Endothelial cell of umbilical vein (primary cell): ENCODE data around the gene ENOSF1. TPM values are rescaled to one million over a fixed set of nuclear protein-coding genes. Genes with fewer than 3 reads are reported as not detected.

Experiments used
- BruUV-seq: library from RNA; stranded (reverse); fragments of 400-500 nt; replicated peaks from 2 replicates; lab custom pipeline; 2021; lab: Mats Ljungman, UMichigan
- CTCF ChIA-PET: fragments of 300-600, 350-600 bp; sonication (Branson Sonifier 250); formaldehyde crosslinking; loops from one replicate; lab custom pipeline; 2021; ENCODE audit warnings: antibody characterized with exemption, inconsistent platforms; lab: Charles Lee
- POLR2A ChIA-PET: fragments of 300-600, 350-600 bp; sonication (Branson Sonifier 250); formaldehyde crosslinking; loops from one replicate; lab custom pipeline; 2021; ENCODE audit warnings: antibody characterized with exemption, inconsistent platforms; lab: Charles Lee
- DNase-seq: peaks from one replicate; pipeline ENCODE4 v3.0.0-alpha.2; 2011; ENCODE audit warnings: low read depth, low spot score
- FAIRE-seq: peaks from 2 replicates; lab custom pipeline; 2011; peaks lifted over from hg19 to GRCh38; lab: Jason Lieb, UNC
- H2AFZ ChIP-seq: 2 replicates; pipeline ENCODE4 v1.6.0; 2012; ENCODE audit warnings: low read depth, low read length, control low read depth, inconsistent platforms
- H3K27ac ChIP-seq: 2 replicates; pipeline ENCODE4 v1.5.1; 2011; ENCODE audit warnings: low read depth, mild to moderate bottlenecking, control low read depth, low read length, moderate library complexity; ENCODE audit not compliant: insufficient read depth
- H3K27me3 ChIP-seq, 2 experiments: 2 replicates each; pipeline versions ENCODE4 v1.6.0 to v1.6.1; 2011; ENCODE audit warnings: low read length in 2 of 2, mixed read lengths in 1 of 2; ENCODE audit not compliant: control insufficient read depth in 2 of 2, insufficient read depth in 2 of 2
- H3K36me3 ChIP-seq, 2 experiments: 2 replicates in 1 of 2; 3 replicates in 1 of 2; pipeline ENCODE4 v1.5.1; 2011; ENCODE audit warnings: low read length in 2 of 2, mild to moderate bottlenecking in 1 of 2, moderate library complexity in 1 of 2; ENCODE audit not compliant: control insufficient read depth in 2 of 2, insufficient read depth in 2 of 2; ENCODE audit errors: extremely low read depth in 1 of 2
- H3K4me1 ChIP-seq: 3 replicates; pipeline ENCODE4 v1.5.1; 2011; ENCODE audit warnings: mild to moderate bottlenecking, low read length; ENCODE audit not compliant: control insufficient read depth, insufficient read depth; ENCODE audit errors: extremely low read depth
- H3K4me2 ChIP-seq: 2 replicates; pipeline ENCODE4 v1.6.1; 2011; ENCODE audit warnings: low read length, control low read depth, mixed read lengths; ENCODE audit not compliant: insufficient read depth
- H3K4me3 ChIP-seq, 3 experiments: fragments of 200-600 bp in 1 of 3; sonication (generic), shearing (Covaris generic) in 1 of 3; replicated peaks in 1 of 3; 2 replicates each; pipeline ENCODE4 v1.5.1; 2011 to 2016; ENCODE audit warnings: control low read depth in 3 of 3, low read length in 3 of 3, mild to moderate bottlenecking in 2 of 3, inconsistent platforms in 1 of 3, low read depth in 1 of 3, moderate library complexity in 1 of 3; ENCODE audit not compliant: insufficient read depth in 1 of 3
- H3K79me2 ChIP-seq: 2 replicates; pipeline ENCODE4 v1.6.0; 2012; ENCODE audit warnings: low read length, inconsistent platforms; ENCODE audit not compliant: control insufficient read depth, insufficient read depth
- H3K9ac ChIP-seq: replicated peaks from 2 replicates; pipeline ENCODE3; 2011; ENCODE audit warnings: low read length, control low read depth; ENCODE audit not compliant: insufficient read depth; ENCODE audit errors: extremely low read depth
- H3K9me1 ChIP-seq: replicated peaks from 3 replicates; pipeline ENCODE4 v1.6.0; 2011; ENCODE audit warnings: mild to moderate bottlenecking, low read length; ENCODE audit not compliant: control insufficient read depth, insufficient read depth; ENCODE audit errors: extremely low read depth
- H3K9me3 ChIP-seq: replicated peaks from 2 replicates; pipeline ENCODE4 v1.5.1; 2012; ENCODE audit warnings: low read length, inconsistent platforms; ENCODE audit not compliant: control insufficient read depth, insufficient read depth
- H4K20me1 ChIP-seq: replicated peaks from 2 replicates; pipeline ENCODE3; 2011; ENCODE audit warnings: mild to moderate bottlenecking, low read length; ENCODE audit not compliant: control insufficient read depth, insufficient read depth; ENCODE audit errors: extremely low read depth
- CTCF ChIP-seq, 2 donors: IDR thresholded peaks; 1 replicate in 1 of 2; 2 replicates in 1 of 2; pipeline ENCODE4 v1.5.1; 2011; ENCODE audit warnings: low read length in 2 of 2, mild to moderate bottlenecking in 2 of 2, moderate library complexity in 2 of 2, control low read depth in 1 of 2, inconsistent platforms in 1 of 2, low read depth in 1 of 2; ENCODE audit not compliant: insufficient read depth in 1 of 2; ENCODE audit errors: extremely low read depth in 1 of 2
- EZH2 ChIP-seq: IDR thresholded peaks from 2 replicates; pipeline ENCODE4 v1.6.1; 2012; ENCODE audit warnings: borderline replicate concordance, low read depth, mild to moderate bottlenecking, moderate library complexity, low read length, inconsistent platforms; ENCODE audit not compliant: severe bottlenecking
- FOS ChIP-seq: IDR thresholded peaks from 2 replicates; pipeline ENCODE4 v1.6.1; 2011; ENCODE audit warnings: mild to moderate bottlenecking, low read length, moderate library complexity, borderline replicate concordance; ENCODE audit not compliant: insufficient read depth
- GATA2 ChIP-seq: IDR thresholded peaks from 2 replicates; pipeline ENCODE4 v1.7.0; 2011; ENCODE audit warnings: low read depth, mild to moderate bottlenecking, moderate library complexity, mixed read lengths, low read length; ENCODE audit not compliant: insufficient read length, insufficient read depth
- JUN ChIP-seq: IDR thresholded peaks from 2 replicates; pipeline ENCODE4 v1.6.1; 2011; ENCODE audit warnings: borderline replicate concordance, low read depth; ENCODE audit not compliant: insufficient read length, insufficient read depth
- MAX ChIP-seq: IDR thresholded peaks from 2 replicates; pipeline ENCODE4 v1.6.1; 2011; ENCODE audit not compliant: insufficient read depth, insufficient read length
- MYC ChIP-seq: IDR thresholded peaks from one replicate; pipeline ENCODE4 v1.6.1; 2011; ENCODE audit warnings: mild to moderate bottlenecking, low read depth, low read length
- POLR2A ChIP-seq: IDR thresholded peaks from 2 replicates; pipeline ENCODE4 v1.6.1; 2012; ENCODE audit warnings: low read depth, mild to moderate bottlenecking, control low read depth, low read length
- POLR2AphosphoS5 ChIP-seq: IDR thresholded peaks from 2 replicates; pipeline ENCODE4 v1.6.1; 2012; ENCODE audit warnings: low read depth, mild to moderate bottlenecking, control low read depth, low read length, moderate library complexity; ENCODE audit not compliant: insufficient read depth
- dilution Hi-C: fragments of 300-500 bp; cut with MboI; formaldehyde crosslinking; loops from one replicate; pipeline ENCODE4 v1.15.0; 2019; ENCODE audit warnings: low sequenced_read_pairs; ENCODE audit not compliant: extremely low pct_ligation_motif_present
- intact Hi-C: fragments of 100-400 bp; cut with micrococcal nuclease; formaldehyde crosslinking; loops from one replicate; pipeline ENCODE4 v1.10.0; 2022
- polyA plus RNA-seq, 4 experiments: library from polyadenylated mRNA; depleted of rRNA in 3 of 4; stranded (reverse) in 3 of 4; unstranded in 1 of 4; fragments of >200 nt; gene quantifications; 2 replicates each; pipeline versions ENCODE4 v1.2.1 to v1.2.3, GENCODE V29; 2011 to 2012; ENCODE audit warnings: missing spikeins in 1 of 4
- total RNA-seq: library from RNA; stranded (reverse); gene quantifications from 2 replicates; pipeline ENCODE4 v1.2.3, GENCODE V29; 2021

ENOSF1 gene
- total and polyA plus RNA-seq, 2 donors (not counting 3 experiments of a cell fraction or from before 2014, with no cell fraction given): 19.5 to 50.5 TPM

GRCh38 chr18:652131-652530 is 60.3 kb downstream of the ENOSF1 start:
- Histone ChIP-seq H3K4me3 (no peak overlapping the region), H3K9ac (no peak overlapping the region), H3K9me1 (no peaks in the 10 kb centered on the region), H3K4me2 (no peak overlapping the region), H2AFZ (no peak overlapping the region), H3K79me2 (no peaks in the 10 kb centered on the region), H3K27me3 (no peaks in the 10 kb centered on the region), H3K9me3 (no peaks in the 10 kb centered on the region), H3K27ac (no peak overlapping the region), H3K4me1 (no peaks in the 10 kb centered on the region), H3K36me3 (no peaks in the 10 kb centered on the region), H4K20me1 (no peaks in the 10 kb centered on the region)
- POLR2A ChIA-PET: no interaction called here
- intact Hi-C loops (loop anchor here (10.0 kb wide), 1 partner anchor 183 kb away; no protein-coding TSS in a partner anchor), dilution Hi-C loops (no loop called here)
- DNase-seq: no peak
- FAIRE-seq: no peak
- CTCF ChIA-PET: no interaction called here
- no peak for TF ChIP-seq MAX
- no peak for TF ChIP-seq MYC
- no peak for TF ChIP-seq FOS
- TF ChIP-seq POLR2A: no peak
- no peak for TF ChIP-seq GATA2
- no peak for TF ChIP-seq JUN
- no peak for TF ChIP-seq POLR2AphosphoS5
- no peak for TF ChIP-seq EZH2
- TF ChIP-seq CTCF (IDR thresholded peaks at IDR 0.05; ENCODE audit: extremely low read depth in 1 of 2, insufficient read depth in 1 of 2, low read depth in 1 of 2, low read length in 2 of 2): no peak
- BruUV-seq: no TSS peak
